Endothelial cell of umbilical vein (primary cell): ENCODE data around the gene RAMP1.

ENCODE experiments used
- EZH2 ChIP-seq: IDR thresholded peaks from 2 replicates; pipeline ENCODE4 v1.6.1; 2012; ENCODE audit warnings: borderline replicate concordance, low read depth, mild to moderate bottlenecking, moderate library complexity, low read length, inconsistent platforms; ENCODE audit not compliant: severe bottlenecking
- POLR2AphosphoS5 ChIP-seq: IDR thresholded peaks from 2 replicates; pipeline ENCODE4 v1.6.1; 2012; ENCODE audit warnings: low read depth, mild to moderate bottlenecking, control low read depth, low read length, moderate library complexity; ENCODE audit not compliant: insufficient read depth

DNA sequence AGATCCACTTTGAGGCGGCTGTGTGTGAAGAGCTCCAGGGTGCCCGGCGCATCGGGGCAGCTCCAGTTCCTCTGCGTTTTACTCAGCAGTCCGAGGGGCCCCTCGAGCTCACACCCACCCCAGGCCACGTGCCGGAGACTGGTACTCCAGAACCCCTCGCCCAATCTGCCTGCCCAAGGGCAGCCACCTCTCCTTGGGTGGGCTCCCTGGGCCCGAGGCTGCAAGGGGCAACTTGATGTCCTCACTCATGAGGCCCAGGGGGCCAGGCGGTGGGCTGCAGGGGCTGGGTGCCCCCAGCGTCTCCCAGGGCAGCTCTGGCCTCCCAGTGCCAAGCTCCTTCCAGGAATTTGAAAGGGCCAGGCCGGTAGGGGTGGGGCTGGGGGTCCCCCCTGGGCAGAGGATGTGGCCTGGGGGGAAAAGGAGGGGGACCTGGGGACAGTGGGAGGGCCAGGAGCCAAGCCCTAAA lies 16.7 kb downstream of the RAMP1 start:
- TF ChIP-seq POLR2AphosphoS5 = no peak
- no peak for TF ChIP-seq EZH2
